Activated naive CD4-positive, alpha-beta T cell treated with anti-CD3 and anti-CD28 coated beads for 36 hours (primary cell): Measurements from ENCODE around the gene PNPLA1. TPM values are rescaled to one million over a fixed set of nuclear protein-coding genes. Genes with fewer than 3 reads are reported as not detected.

ENCODE experiments used
- CTCF ChIA-PET: fragments of 350-600 bp; sonication (Branson Sonifier 250); formaldehyde crosslinking; loops from one replicate; lab custom pipeline; 2021; ENCODE audit warnings: antibody characterized with exemption; lab: Charles Lee
- DNase-seq: peaks from one replicate; pipeline ENCODE4 v3.0.0-alpha.2; 2020
- H3K27ac Mint-ChIP-seq: one replicate; pipeline ENCODE4 v1.8.0; 2021; ENCODE audit warnings: mild to moderate bottlenecking, mixed read lengths
- H3K27me3 Mint-ChIP-seq: one replicate; pipeline ENCODE4 v1.8.0; 2021; ENCODE audit warnings: low read depth, mixed read lengths
- H3K36me3 Mint-ChIP-seq: one replicate; pipeline ENCODE4 v1.8.0; 2021; ENCODE audit warnings: low read depth, mixed read lengths
- H3K4me1 Mint-ChIP-seq: one replicate; pipeline ENCODE4 v1.8.0; 2021; ENCODE audit warnings: low read depth, mixed read lengths
- H3K4me3 Mint-ChIP-seq: one replicate; pipeline ENCODE4 v1.8.0; 2021; ENCODE audit warnings: mild to moderate bottlenecking, moderate library complexity, mixed read lengths
- H3K9me3 Mint-ChIP-seq: one replicate; pipeline ENCODE4 v1.8.0; 2021; ENCODE audit warnings: mixed read lengths
- intact Hi-C: fragments of 100-400 bp; cut with micrococcal nuclease; formaldehyde crosslinking; loops from one replicate; pipeline ENCODE4 v1.15.1; 2023
- total RNA-seq, 2 experiments: library from RNA; stranded (reverse); gene quantifications; one replicate each; pipeline ENCODE4 v1.2.3, GENCODE V29; 2021

PNPLA1 gene
- total RNA-seq, result not detected

- CTCF ChIA-PET, result no interaction called here
- H3K9me3 Mint-ChIP-seq, result no peaks in the 10 kb centered on the region
- H3K4me3 Mint-ChIP-seq, result no peak within 1 kb of the TSS
- H3K36me3 Mint-ChIP-seq, result no peaks in the 10 kb centered on the region
- H3K4me1 Mint-ChIP-seq, result no peaks in the 10 kb centered on the region
- H3K27me3 Mint-ChIP-seq, result peaks cover 2% of the 10 kb centered on the region
- intact Hi-C loops, result no loop called here
- no peak for DNase-seq
- H3K27ac Mint-ChIP-seq, result no peak within 1 kb of the TSS
Observed at GRCh38 chr6:36269834-36270705, at the start of gene PNPLA1. TSS of gene PNPLA1 (plus strand) at chr6:36270060. CDS start at chr6:36270460, 400 bp downstream.

- no peak overlapping the region for H3K27ac Mint-ChIP-seq
- H3K36me3 Mint-ChIP-seq, result peaks cover 13% of the 10 kb centered on the region
- H3K27me3 Mint-ChIP-seq, result no peaks in the 10 kb centered on the region
- CTCF ChIA-PET, result no interaction called here
- no peak overlapping the region for H3K4me3 Mint-ChIP-seq
- intact Hi-C loops, result no loop called here
- DNase-seq, result no peak
- no peaks in the 10 kb centered on the region for H3K4me1 Mint-ChIP-seq
- no peaks in the 10 kb centered on the region for H3K9me3 Mint-ChIP-seq
Observed at GRCh38 chr6:36220226-36220625, 49.6 kb upstream of the PNPLA1 start.

GRCh38 chr6:36221674-36222073 lies 48.2 kb upstream of the PNPLA1 start:
- H3K36me3 Mint-ChIP-seq, result peaks cover 12% of the 10 kb centered on the region
- CTCF ChIA-PET, result interaction anchor here (0.6 kb wide), 1 partner anchor 87 kb away, joined by 3 read pairs; no protein-coding TSS in a partner anchor
- no peak overlapping the region for H3K4me3 Mint-ChIP-seq
- H3K27me3 Mint-ChIP-seq, result no peaks in the 10 kb centered on the region
- H3K27ac Mint-ChIP-seq, result no peak overlapping the region
- no peak for DNase-seq
- H3K9me3 Mint-ChIP-seq, result no peaks in the 10 kb centered on the region
- intact Hi-C loops, result no loop called here
- H3K4me1 Mint-ChIP-seq, result no peaks in the 10 kb centered on the region

- intact Hi-C loops, result no loop called here
- peaks cover 11% of the 10 kb centered on the region for H3K36me3 Mint-ChIP-seq
- CTCF ChIA-PET, result no interaction called here
- H3K27ac Mint-ChIP-seq, result no peak overlapping the region
- H3K27me3 Mint-ChIP-seq, result no peaks in the 10 kb centered on the region
- no peak for DNase-seq
- H3K4me1 Mint-ChIP-seq, result no peaks in the 10 kb centered on the region
- H3K4me3 Mint-ChIP-seq, result no peak overlapping the region
- H3K9me3 Mint-ChIP-seq, result no peaks in the 10 kb centered on the region
Observed at GRCh38 chr6:36222924-36223323, 46.9 kb upstream of the PNPLA1 start.

- intact Hi-C loops, result no loop called here
- no peaks in the 10 kb centered on the region for H3K27me3 Mint-ChIP-seq
- no peak for DNase-seq
- H3K4me3 Mint-ChIP-seq, result no peak overlapping the region
- no peaks in the 10 kb centered on the region for H3K4me1 Mint-ChIP-seq
- no peaks in the 10 kb centered on the region for H3K9me3 Mint-ChIP-seq
- CTCF ChIA-PET, result no interaction called here
- no peak overlapping the region for H3K27ac Mint-ChIP-seq
- H3K36me3 Mint-ChIP-seq, result peaks cover 5% of the 10 kb centered on the region
Observed at GRCh38 chr6:36223706-36224105, 46.2 kb upstream of the PNPLA1 start.

- no peaks in the 10 kb centered on the region for H3K27me3 Mint-ChIP-seq
- H3K4me1 Mint-ChIP-seq, result no peaks in the 10 kb centered on the region
- intact Hi-C loops, result no loop called here
- H3K9me3 Mint-ChIP-seq, result no peaks in the 10 kb centered on the region
- no peak for DNase-seq
- CTCF ChIA-PET, result no interaction called here
- H3K36me3 Mint-ChIP-seq, result peaks cover 5% of the 10 kb centered on the region
- no peak overlapping the region for H3K27ac Mint-ChIP-seq
- no peak overlapping the region for H3K4me3 Mint-ChIP-seq
Observed at GRCh38 chr6:36224918-36225461, 44.9 kb upstream of the PNPLA1 start.

GRCh38 chr6:36226438-36227047 lies 43.3 kb upstream of the PNPLA1 start:
- H3K9me3 Mint-ChIP-seq, result no peaks in the 10 kb centered on the region
- H3K36me3 Mint-ChIP-seq, result peaks cover 6% of the 10 kb centered on the region
- CTCF ChIA-PET, result no interaction called here
- H3K27me3 Mint-ChIP-seq, result no peaks in the 10 kb centered on the region
- H3K4me1 Mint-ChIP-seq, result no peaks in the 10 kb centered on the region
- H3K4me3 Mint-ChIP-seq, result no peak overlapping the region
- H3K27ac Mint-ChIP-seq, result no peak overlapping the region
- no peak for DNase-seq
- intact Hi-C loops, result no loop called here

- DNase-seq, result no peak
- Mint-ChIP-seq H3K27ac (no peak overlapping the region), H3K9me3 (no peaks in the 10 kb centered on the region), H3K27me3 (no peaks in the 10 kb centered on the region), H3K36me3 (peaks cover 6% of the 10 kb centered on the region), H3K4me3 (no peak overlapping the region), H3K4me1 (no peaks in the 10 kb centered on the region)
- CTCF ChIA-PET, result interaction anchor here (1.0 kb wide), 1 partner anchor 133 kb away, joined by 3 read pairs; no protein-coding TSS in a partner anchor
- intact Hi-C loops, result no loop called here
Observed at GRCh38 chr6:36227379-36228228, 42.3 kb upstream of the PNPLA1 start.

GRCh38 chr6:36229223-36229622 lies 40.6 kb upstream of the PNPLA1 start:
- CTCF ChIA-PET, result interaction anchor here (1.0 kb wide), 1 partner anchor 16 kb away, joined by 5 read pairs; no protein-coding TSS in a partner anchor
- no peak for DNase-seq
- Mint-ChIP-seq H3K27me3 (no peaks in the 10 kb centered on the region), H3K9me3 (no peaks in the 10 kb centered on the region), H3K4me3 (no peak overlapping the region), H3K36me3 (peaks cover 4% of the 10 kb centered on the region), H3K4me1 (no peaks in the 10 kb centered on the region), H3K27ac (no peak overlapping the region)
- intact Hi-C loops, result no loop called here

- Mint-ChIP-seq H3K4me1 (no peaks in the 10 kb centered on the region), H3K36me3 (peaks cover 2% of the 10 kb centered on the region), H3K27me3 (no peaks in the 10 kb centered on the region), H3K4me3 (no peak overlapping the region), H3K9me3 (no peaks in the 10 kb centered on the region), H3K27ac (no peak overlapping the region)
- CTCF ChIA-PET, result interaction anchor here (1.0 kb wide), 1 partner anchor 15 kb away, joined by 5 read pairs; no protein-coding TSS in a partner anchor
- no peak for DNase-seq
- intact Hi-C loops, result no loop called here
Observed at GRCh38 chr6:36230371-36230770, 39.5 kb upstream of the PNPLA1 start.

- CTCF ChIA-PET, result no interaction called here
- Mint-ChIP-seq H3K27me3 (no peaks in the 10 kb centered on the region), H3K4me3 (no peak overlapping the region), H3K4me1 (no peaks in the 10 kb centered on the region), H3K36me3 (peaks cover 2% of the 10 kb centered on the region), H3K27ac (no peak overlapping the region), H3K9me3 (no peaks in the 10 kb centered on the region)
- no peak for DNase-seq
- intact Hi-C loops, result no loop called here
Observed at GRCh38 chr6:36232172-36232571, 37.7 kb upstream of the PNPLA1 start.

GRCh38 chr6:36235309-36235708 lies 34.6 kb upstream of the PNPLA1 start:
- CTCF ChIA-PET, result no interaction called here
- no peak for DNase-seq
- H3K9me3 Mint-ChIP-seq, result no peaks in the 10 kb centered on the region
- H3K36me3 Mint-ChIP-seq, result no peaks in the 10 kb centered on the region
- no peak overlapping the region for H3K27ac Mint-ChIP-seq
- no peak overlapping the region for H3K4me3 Mint-ChIP-seq
- H3K4me1 Mint-ChIP-seq, result no peaks in the 10 kb centered on the region
- intact Hi-C loops, result no loop called here
- H3K27me3 Mint-ChIP-seq, result no peaks in the 10 kb centered on the region
